ENCODE data around the gene ADA.
"Not testable (repeated sequence)": the region's sequence is repeated elsewhere in the genome, so short reads cannot be mapped to it uniquely, and the experiment has no call there.

ADA gene

GRCh38 chr20:44651684-44652423 is at the start of gene ADA:
Gene ADA (minus strand): TSS chr20:44651699. CDS start chr20:44651607, 92 bp downstream.
- peak; percentile 43 for DNase-seq (ENCODE audit: low spot score)

GRCh38 chr20:44700306-44700705 is 48.8 kb upstream of the ADA start:
- no peak for DNase-seq (ENCODE audit: low spot score)

- DNase-seq (ENCODE audit: low spot score) = no peak
Observed at GRCh38 chr20:44698351-44698750, 46.9 kb upstream of the ADA start.

GRCh38 chr20:44697041-44697440 is 45.5 kb upstream of the ADA start:
- not testable (repeated sequence) for DNase-seq (ENCODE audit: low spot score)

GRCh38 chr20:44696315-44696714 is 44.8 kb upstream of the ADA start:
- DNase-seq (ENCODE audit: low spot score) = no peak

- no peak for DNase-seq (ENCODE audit: low spot score)
Observed at GRCh38 chr20:44695674-44696300, 44.3 kb upstream of the ADA start.

- DNase-seq (ENCODE audit: low spot score) = no peak
Observed at GRCh38 chr20:44695295-44695673, 43.8 kb upstream of the ADA start.

- no peak for DNase-seq (ENCODE audit: low spot score)
Observed at GRCh38 chr20:44694159-44694558, 42.7 kb upstream of the ADA start.

GRCh38 chr20:44693627-44694026 is 42.1 kb upstream of the ADA start:
- DNase-seq (ENCODE audit: low spot score) = no peak

GRCh38 chr20:44692932-44693480 is 41.5 kb upstream of the ADA start:
- DNase-seq (ENCODE audit: low spot score) = no peak

- no peak for DNase-seq (ENCODE audit: low spot score)
Observed at GRCh38 chr20:44691424-44692423, 40.2 kb upstream of the ADA start.

- DNase-seq (ENCODE audit: low spot score) = no peak
Observed at GRCh38 chr20:44690781-44691423, 39.4 kb upstream of the ADA start.

GRCh38 chr20:44689809-44690208 is 38.3 kb upstream of the ADA start:
- DNase-seq (ENCODE audit: low spot score) = no peak

- no peak for DNase-seq (ENCODE audit: low spot score)
Observed at GRCh38 chr20:44688053-44688625, 36.6 kb upstream of the ADA start.

GRCh38 chr20:44686934-44687333 is 35.4 kb upstream of the ADA start:
- no peak for DNase-seq (ENCODE audit: low spot score)

GRCh38 chr20:44684047-44684967 is 32.8 kb upstream of the ADA start:
- no peak for DNase-seq (ENCODE audit: low spot score)

- peak; percentile 83 for DNase-seq (ENCODE audit: low spot score)
Observed at GRCh38 chr20:44683263-44684046, 32.0 kb upstream of the ADA start.

- no peak for DNase-seq (ENCODE audit: low spot score)
Observed at GRCh38 chr20:44681796-44682566, 30.5 kb upstream of the ADA start.
